ENCODE data around the gene QKI.
A peak's percentile ranks its signal among the peaks of the same experiment; 100 is the strongest.

Gene QKI

GRCh38 chr6:163626073-163626867 is 211.8 kb downstream of the QKI start:
- no peak for DNase-seq

GRCh38 chr6:163627274-163628062 is 212.9 kb downstream of the QKI start:
- DNase-seq = peak; percentile 18

Measured in activated CD4-positive, alpha-beta T cell treated with anti-CD3 and anti-CD28 coated beads, Interleukin-2, Interleukin-6, amounts not matched to agents 100 ng/mL and 50 ng/mL, durations not matched to agents 16 hours and 8 hours (primary cell).